Mesothelial cell of epicardium (in vitro differentiated cells): ENCODE data around the gene EXOSC2. TPM values are rescaled to one million over a fixed set of nuclear protein-coding genes. Genes with fewer than 3 reads are reported as not detected.
A peak's percentile ranks its signal among the peaks of the same experiment; 100 is the strongest.

Experiments used
- DNase-seq, 2 experiments: peaks; one replicate each; pipeline ENCODE4 v3.0.0; 2021; ENCODE audit warnings: low spot score in 2 of 2; ENCODE audit not compliant: unreplicated experiment in 2 of 2
- H3K27ac Mint-ChIP-seq: 2 replicates; pipeline ENCODE4 v1.8.0; 2021; ENCODE audit warnings: mixed read lengths
- H3K27me3 Mint-ChIP-seq: 2 replicates; pipeline ENCODE4 v1.8.0; 2021; ENCODE audit warnings: low read depth, mixed read lengths
- H3K36me3 Mint-ChIP-seq: 2 replicates; pipeline ENCODE4 v1.8.0; 2021; ENCODE audit warnings: mixed read lengths
- H3K4me1 Mint-ChIP-seq: 2 replicates; pipeline ENCODE4 v1.8.0; 2021; ENCODE audit warnings: mixed read lengths
- H3K4me3 Mint-ChIP-seq: 2 replicates; pipeline ENCODE4 v1.8.0; 2021; ENCODE audit warnings: mild to moderate bottlenecking, moderate library complexity, mixed read lengths
- H3K9me3 Mint-ChIP-seq: 2 replicates; pipeline ENCODE4 v1.8.0; 2021; ENCODE audit warnings: mixed read lengths
- CTCF ChIP-seq: fragments of 200-600 bp; sonication (generic); IDR thresholded peaks from one replicate; pipeline ENCODE4 v1.5.0; 2021; ENCODE audit warnings: antibody characterized with exemption; ENCODE audit not compliant: unreplicated experiment
- total RNA-seq: library from RNA; stranded (reverse); gene quantifications from 3 replicates; pipeline ENCODE4 v1.2.1, GENCODE V29; 2021

EXOSC2 gene
- total RNA-seq, 1 donor from 2014 or later: 52.8 TPM

- peaks cover 43% of the 10 kb centered on the region for H3K36me3 Mint-ChIP-seq
- H3K27ac Mint-ChIP-seq: peak overlapping the region; percentile 39
- H3K9me3 Mint-ChIP-seq: no peaks in the 10 kb centered on the region
- H3K27me3 Mint-ChIP-seq: no peaks in the 10 kb centered on the region
- peak; percentile 92 for TF ChIP-seq CTCF
- H3K4me3 Mint-ChIP-seq: no peak overlapping the region
- peak; percentile 74 to 89 for DNase-seq
- peaks cover 19% of the 10 kb centered on the region for H3K4me1 Mint-ChIP-seq
Measured at GRCh38 chr9:130701059-130702022, 7.8 kb downstream of the EXOSC2 start.

GRCh38 chr9:130703501-130703900 lies 9.9 kb downstream of the EXOSC2 start:
- Mint-ChIP-seq H3K9me3 (no peaks in the 10 kb centered on the region), H3K36me3 (peaks cover 26% of the 10 kb centered on the region), H3K27me3 (no peaks in the 10 kb centered on the region), H3K27ac (peak overlapping the region; percentile 18), H3K4me3 (no peak overlapping the region), H3K4me1 (peaks cover 17% of the 10 kb centered on the region)
- DNase-seq: no peak
- TF ChIP-seq CTCF: no peak

GRCh38 chr9:130707225-130707976 lies 13.8 kb downstream of the EXOSC2 start:
- peak; percentile 93 for TF ChIP-seq CTCF
- no peaks in the 10 kb centered on the region for H3K27me3 Mint-ChIP-seq

GRCh38 chr9:130710822-130711352 lies 17.3 kb downstream of the EXOSC2 start:
- no peak overlapping the region for H3K27ac Mint-ChIP-seq
- no peak for TF ChIP-seq CTCF
- no peak overlapping the region for H3K4me3 Mint-ChIP-seq
- no peak for DNase-seq
- H3K4me1 Mint-ChIP-seq: peaks cover 26% of the 10 kb centered on the region
- no peaks in the 10 kb centered on the region for H3K9me3 Mint-ChIP-seq
- no peaks in the 10 kb centered on the region for H3K27me3 Mint-ChIP-seq
- H3K36me3 Mint-ChIP-seq: no peaks in the 10 kb centered on the region

More at GRCh38 chr9:130707225-130707976, 13.8 kb downstream of the EXOSC2 start:
- DNase-seq: peak; percentile 54 to 68
- H3K27ac Mint-ChIP-seq: no peak overlapping the region
- H3K9me3 Mint-ChIP-seq: no peaks in the 10 kb centered on the region
- H3K36me3 Mint-ChIP-seq: peaks cover 15% of the 10 kb centered on the region
- H3K4me3 Mint-ChIP-seq: no peak overlapping the region
- H3K4me1 Mint-ChIP-seq: peaks cover 13% of the 10 kb centered on the region

- TF ChIP-seq CTCF: no peak
- peak overlapping the region; percentile 32 for H3K4me3 Mint-ChIP-seq
- no peak for DNase-seq
- H3K36me3 Mint-ChIP-seq: no peaks in the 10 kb centered on the region
- H3K27ac Mint-ChIP-seq: no peak overlapping the region
- peaks cover 28% of the 10 kb centered on the region for H3K4me1 Mint-ChIP-seq
- H3K27me3 Mint-ChIP-seq: no peaks in the 10 kb centered on the region
- no peaks in the 10 kb centered on the region for H3K9me3 Mint-ChIP-seq
Measured at GRCh38 chr9:130711469-130711868, 17.9 kb downstream of the EXOSC2 start.
